ENCODE data around the gene CHST11.

CHST11 gene

GRCh38 chr12:104535369-104535768, 78.6 kb downstream of the CHST11 start:
- Histone ChIP-seq H3K27ac (ENCODE audit: low read length) (no peak overlapping the region), H3K27me3 (ENCODE audit: low read depth, low read length) (no peaks in the 10 kb centered on the region), H3K4me3 (ENCODE audit: low read depth in 1 of 2, low read length in 2 of 2) (no peak overlapping the region), H3K4me1 (ENCODE audit: control insufficient read depth in 1 of 2, insufficient read depth in 2 of 2, low read length in 2 of 2) (peaks cover 0 to 3% of the 10 kb centered on the region in 2 donors), H3K36me3 (ENCODE audit: control insufficient read depth in 1 of 2, insufficient read depth in 2 of 2, low read length in 2 of 2) (no peaks in the 10 kb centered on the region), H3K9me3 (ENCODE audit: control insufficient read depth in 1 of 2, low read length in 2 of 2) (no peaks in the 10 kb centered on the region)

GRCh38 chr12:104536841-104537240, 80.1 kb downstream of the CHST11 start:
- no peaks in the 10 kb centered on the region for H3K9me3 ChIP-seq (ENCODE audit: control insufficient read depth in 1 of 2, low read length in 2 of 2)
- H3K36me3 ChIP-seq (ENCODE audit: control insufficient read depth in 1 of 2, insufficient read depth in 2 of 2, low read length in 2 of 2), result no peaks in the 10 kb centered on the region
- H3K4me1 ChIP-seq (ENCODE audit: control insufficient read depth in 1 of 2, insufficient read depth in 2 of 2, low read length in 2 of 2), result peaks cover 0 to 3% of the 10 kb centered on the region in 2 donors
- no peaks in the 10 kb centered on the region for H3K27me3 ChIP-seq (ENCODE audit: low read depth, low read length)
- no peak overlapping the region for H3K4me3 ChIP-seq (ENCODE audit: low read depth in 1 of 2, low read length in 2 of 2)
- H3K27ac ChIP-seq (ENCODE audit: low read length), result no peak overlapping the region

GRCh38 chr12:104538056-104538455, 81.3 kb downstream of the CHST11 start:
- H3K4me3 ChIP-seq (ENCODE audit: low read depth in 1 of 2, low read length in 2 of 2), result no peak overlapping the region
- H3K4me1 ChIP-seq (ENCODE audit: control insufficient read depth in 1 of 2, insufficient read depth in 2 of 2, low read length in 2 of 2), result peaks cover 0 to 3% of the 10 kb centered on the region in 2 donors
- no peak overlapping the region for H3K27ac ChIP-seq (ENCODE audit: low read length)
- no peaks in the 10 kb centered on the region for H3K36me3 ChIP-seq (ENCODE audit: control insufficient read depth in 1 of 2, insufficient read depth in 2 of 2, low read length in 2 of 2)
- H3K27me3 ChIP-seq (ENCODE audit: low read depth, low read length), result no peaks in the 10 kb centered on the region
- H3K9me3 ChIP-seq (ENCODE audit: control insufficient read depth in 1 of 2, low read length in 2 of 2), result no peaks in the 10 kb centered on the region

- H3K27me3 ChIP-seq (ENCODE audit: low read depth, low read length), result no peaks in the 10 kb centered on the region
- H3K9me3 ChIP-seq (ENCODE audit: control insufficient read depth in 1 of 2, low read length in 2 of 2), result no peaks in the 10 kb centered on the region
- peaks cover 0 to 3% of the 10 kb centered on the region in 2 donors for H3K4me1 ChIP-seq (ENCODE audit: control insufficient read depth in 1 of 2, insufficient read depth in 2 of 2, low read length in 2 of 2)
- H3K27ac ChIP-seq (ENCODE audit: low read length), result no peak overlapping the region
- H3K4me3 ChIP-seq (ENCODE audit: low read depth in 1 of 2, low read length in 2 of 2), result no peak overlapping the region
- H3K36me3 ChIP-seq (ENCODE audit: control insufficient read depth in 1 of 2, insufficient read depth in 2 of 2, low read length in 2 of 2), result no peaks in the 10 kb centered on the region
These were observed 82.2 kb downstream of the CHST11 start for GRCh38 chr12:104538891-104539462.

- Histone ChIP-seq H3K9me3 (ENCODE audit: control insufficient read depth in 1 of 2, low read length in 2 of 2) (no peaks in the 10 kb centered on the region), H3K36me3 (ENCODE audit: control insufficient read depth in 1 of 2, insufficient read depth in 2 of 2, low read length in 2 of 2) (no peaks in the 10 kb centered on the region), H3K4me3 (ENCODE audit: low read depth in 1 of 2, low read length in 2 of 2) (no peak overlapping the region), H3K4me1 (ENCODE audit: control insufficient read depth in 1 of 2, insufficient read depth in 2 of 2, low read length in 2 of 2) (peaks cover 0 to 9% of the 10 kb centered on the region in 2 donors), H3K27ac (ENCODE audit: low read length) (no peak overlapping the region), H3K27me3 (ENCODE audit: low read depth, low read length) (no peaks in the 10 kb centered on the region)
These were observed 88.1 kb downstream of the CHST11 start for GRCh38 chr12:104544836-104545235.

- Histone ChIP-seq H3K27ac (ENCODE audit: low read length) (no peak overlapping the region), H3K4me3 (ENCODE audit: low read depth in 1 of 2, low read length in 2 of 2) (no peak overlapping the region), H3K36me3 (ENCODE audit: control insufficient read depth in 1 of 2, insufficient read depth in 2 of 2, low read length in 2 of 2) (no peaks in the 10 kb centered on the region), H3K9me3 (ENCODE audit: control insufficient read depth in 1 of 2, low read length in 2 of 2) (no peaks in the 10 kb centered on the region), H3K27me3 (ENCODE audit: low read depth, low read length) (no peaks in the 10 kb centered on the region), H3K4me1 (ENCODE audit: control insufficient read depth in 1 of 2, insufficient read depth in 2 of 2, low read length in 2 of 2) (peaks cover 0 to 9% of the 10 kb centered on the region in 2 donors)
These were observed 89.8 kb downstream of the CHST11 start for GRCh38 chr12:104546575-104546974.

- H3K27me3 ChIP-seq (ENCODE audit: low read depth, low read length), result no peaks in the 10 kb centered on the region
- peaks cover 0 to 9% of the 10 kb centered on the region in 2 donors for H3K4me1 ChIP-seq (ENCODE audit: control insufficient read depth in 1 of 2, insufficient read depth in 2 of 2, low read length in 2 of 2)
- no peak overlapping the region for H3K4me3 ChIP-seq (ENCODE audit: low read depth in 1 of 2, low read length in 2 of 2)
- no peak overlapping the region for H3K27ac ChIP-seq (ENCODE audit: low read length)
- no peaks in the 10 kb centered on the region for H3K36me3 ChIP-seq (ENCODE audit: control insufficient read depth in 1 of 2, insufficient read depth in 2 of 2, low read length in 2 of 2)
- no peaks in the 10 kb centered on the region for H3K9me3 ChIP-seq (ENCODE audit: control insufficient read depth in 1 of 2, low read length in 2 of 2)
These were observed 90.5 kb downstream of the CHST11 start for GRCh38 chr12:104547235-104547634.

- no peaks in the 10 kb centered on the region for H3K27me3 ChIP-seq (ENCODE audit: low read depth, low read length)
- no peak overlapping the region for H3K27ac ChIP-seq (ENCODE audit: low read length)
- H3K9me3 ChIP-seq (ENCODE audit: control insufficient read depth in 1 of 2, low read length in 2 of 2), result peaks cover 0 to 11% of the 10 kb centered on the region in 2 donors
- H3K4me3 ChIP-seq (ENCODE audit: low read depth in 1 of 2, low read length in 2 of 2), result no peak overlapping the region
- H3K4me1 ChIP-seq (ENCODE audit: control insufficient read depth in 1 of 2, insufficient read depth in 2 of 2, low read length in 2 of 2), result peaks cover 0 to 9% of the 10 kb centered on the region in 2 donors
- no peaks in the 10 kb centered on the region for H3K36me3 ChIP-seq (ENCODE audit: control insufficient read depth in 1 of 2, insufficient read depth in 2 of 2, low read length in 2 of 2)
These were observed 93.2 kb downstream of the CHST11 start for GRCh38 chr12:104549815-104550480.

GRCh38 chr12:104551313-104551931, 94.7 kb downstream of the CHST11 start:
- Histone ChIP-seq H3K4me3 (ENCODE audit: low read depth in 1 of 2, low read length in 2 of 2) (no peak overlapping the region), H3K27ac (ENCODE audit: low read length) (no peak overlapping the region), H3K36me3 (ENCODE audit: control insufficient read depth in 1 of 2, insufficient read depth in 2 of 2, low read length in 2 of 2) (no peaks in the 10 kb centered on the region), H3K4me1 (ENCODE audit: control insufficient read depth in 1 of 2, insufficient read depth in 2 of 2, low read length in 2 of 2) (peaks cover 0 to 8% of the 10 kb centered on the region in 2 donors), H3K27me3 (ENCODE audit: low read depth, low read length) (no peaks in the 10 kb centered on the region), H3K9me3 (ENCODE audit: control insufficient read depth in 1 of 2, low read length in 2 of 2) (peaks cover 0 to 11% of the 10 kb centered on the region in 2 donors)

- Histone ChIP-seq H3K4me1 (ENCODE audit: control insufficient read depth in 1 of 2, insufficient read depth in 2 of 2, low read length in 2 of 2) (no peaks in the 10 kb centered on the region), H3K27ac (ENCODE audit: low read length) (no peak overlapping the region), H3K9me3 (ENCODE audit: control insufficient read depth in 1 of 2, low read length in 2 of 2) (peaks cover 0 to 11% of the 10 kb centered on the region in 2 donors), H3K36me3 (ENCODE audit: control insufficient read depth in 1 of 2, insufficient read depth in 2 of 2, low read length in 2 of 2) (no peaks in the 10 kb centered on the region), H3K27me3 (ENCODE audit: low read depth, low read length) (no peaks in the 10 kb centered on the region), H3K4me3 (ENCODE audit: low read depth in 1 of 2, low read length in 2 of 2) (no peak overlapping the region)
These were observed 96.7 kb downstream of the CHST11 start for GRCh38 chr12:104553421-104553820.

- Histone ChIP-seq H3K4me1 (ENCODE audit: control insufficient read depth in 1 of 2, insufficient read depth in 2 of 2, low read length in 2 of 2) (no peaks in the 10 kb centered on the region), H3K36me3 (ENCODE audit: control insufficient read depth in 1 of 2, insufficient read depth in 2 of 2, low read length in 2 of 2) (no peaks in the 10 kb centered on the region), H3K27ac (ENCODE audit: low read length) (no peak overlapping the region), H3K9me3 (ENCODE audit: control insufficient read depth in 1 of 2, low read length in 2 of 2) (peaks cover 0 to 11% of the 10 kb centered on the region in 2 donors), H3K27me3 (ENCODE audit: low read depth, low read length) (no peaks in the 10 kb centered on the region), H3K4me3 (ENCODE audit: low read depth in 1 of 2, low read length in 2 of 2) (no peak overlapping the region)
These were observed 98.9 kb downstream of the CHST11 start for GRCh38 chr12:104555648-104556047.
